ENCODE measurements around the gene GPRC5A.

Gene GPRC5A

DNA sequence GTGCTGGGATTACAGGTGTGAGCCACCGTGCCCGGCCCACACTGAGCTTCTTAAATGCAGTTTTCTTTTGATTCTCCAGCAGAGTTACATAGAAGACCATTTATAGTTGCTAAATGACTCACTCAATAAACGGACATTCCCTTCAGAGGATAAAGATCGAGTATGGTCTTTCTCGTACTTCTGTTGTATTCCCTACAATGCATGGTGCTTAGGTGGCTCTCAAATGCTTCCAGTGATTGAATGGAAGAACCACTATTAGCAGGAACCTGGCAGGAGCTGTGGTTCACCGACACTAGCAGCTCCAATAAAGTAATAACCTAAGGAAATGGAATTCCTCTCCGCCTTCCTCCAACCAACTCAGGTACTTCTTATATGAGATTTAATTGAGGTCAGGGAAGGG is 3.9 kb upstream of the GPRC5A start:
- DNase-seq = no peak

DNA sequence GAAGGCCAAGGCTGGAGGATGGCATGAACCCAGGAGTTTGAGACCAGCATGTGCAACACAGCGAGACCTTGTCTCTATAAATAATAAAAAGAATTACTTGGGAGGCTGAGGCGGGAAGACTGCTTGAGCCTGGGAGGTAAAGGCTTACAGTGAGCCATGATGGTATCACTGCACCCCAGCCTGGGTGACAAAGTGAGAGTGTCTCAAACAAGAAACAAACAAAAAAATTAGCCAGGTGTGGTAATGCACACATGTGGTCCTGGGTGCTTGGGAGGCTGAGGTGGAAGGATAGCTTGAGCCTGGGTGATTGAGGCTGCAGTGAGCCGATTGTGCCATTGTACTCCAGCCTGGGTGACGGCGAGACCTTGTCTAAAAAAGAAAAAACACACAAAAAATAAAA is 1.7 kb upstream of the GPRC5A start:
- no peak for DNase-seq

DNA sequence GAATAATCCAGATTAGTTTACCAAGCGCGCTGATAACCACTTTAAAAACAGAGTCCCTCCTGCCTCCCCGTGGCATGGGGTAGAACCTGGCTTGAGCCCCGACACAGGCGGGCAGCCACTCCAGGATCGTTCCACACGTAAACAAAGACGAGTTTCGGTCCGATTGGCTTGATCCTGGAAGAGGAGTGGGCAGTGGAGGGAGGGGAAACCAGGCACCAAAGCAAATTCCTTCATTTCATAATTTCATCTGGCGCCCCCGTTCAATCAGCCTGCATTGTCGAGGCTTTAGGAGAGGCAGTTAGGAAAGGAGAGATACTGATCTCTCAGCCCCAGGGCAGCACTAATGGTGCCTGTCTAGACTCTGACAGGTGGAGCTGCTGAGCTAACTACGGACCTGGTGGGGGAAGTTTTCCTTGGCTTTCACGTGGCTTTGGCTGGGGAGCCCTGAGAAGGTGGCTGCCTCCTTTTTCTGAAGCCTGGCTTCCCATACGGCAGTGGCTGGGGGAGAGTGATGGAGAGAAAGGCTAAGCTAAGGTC is 751 bp upstream of the GPRC5A start:
- peak; percentile 52 for DNase-seq

DNA sequence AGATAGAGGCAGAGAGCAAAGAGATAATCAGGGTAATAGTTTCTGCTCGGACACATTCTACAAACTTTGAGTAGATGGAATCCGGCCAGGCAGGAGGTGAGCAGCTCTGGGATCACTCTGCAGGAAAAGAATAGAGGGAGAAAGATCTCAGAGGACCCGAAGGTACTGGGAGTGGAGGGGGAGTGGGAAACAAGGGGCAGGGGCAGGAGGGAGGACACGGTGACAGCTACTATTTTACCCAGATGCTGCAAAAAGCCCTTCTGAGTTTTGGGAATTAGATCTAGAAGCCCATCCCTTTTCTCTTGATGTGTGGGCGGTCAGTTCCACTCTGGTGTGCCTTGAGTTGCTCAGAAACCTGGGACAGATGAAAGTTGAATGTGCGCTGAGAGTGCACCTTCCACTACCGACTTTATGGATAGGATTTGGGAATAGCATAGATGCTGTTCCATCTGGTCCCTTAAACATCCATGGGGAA is 556 bp downstream of the GPRC5A start:
- no peak for DNase-seq

GRCh38 chr12:12892681-12893141 is 1.3 kb downstream of the GPRC5A start:
- DNase-seq = no peak

DNA sequence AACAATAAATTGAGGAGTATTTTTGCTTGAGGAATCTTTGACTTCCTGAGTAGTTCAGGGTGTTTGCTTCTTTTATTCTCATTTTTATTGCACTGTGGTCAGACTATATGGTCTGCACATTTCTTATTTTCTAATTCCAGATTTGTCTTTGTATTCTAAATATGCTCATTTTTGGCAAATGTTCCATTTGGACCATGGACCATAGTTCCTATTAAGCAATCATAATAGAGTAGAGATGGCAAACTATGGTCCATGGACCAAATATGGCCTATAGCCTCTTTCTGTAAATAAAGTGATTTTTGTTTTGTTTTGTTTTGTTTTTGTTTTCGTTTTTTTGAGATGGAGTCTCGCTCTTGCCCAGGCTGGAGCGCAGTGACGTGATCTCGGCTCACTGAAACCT is 2.1 kb downstream of the GPRC5A start:
- no peak for DNase-seq

DNA sequence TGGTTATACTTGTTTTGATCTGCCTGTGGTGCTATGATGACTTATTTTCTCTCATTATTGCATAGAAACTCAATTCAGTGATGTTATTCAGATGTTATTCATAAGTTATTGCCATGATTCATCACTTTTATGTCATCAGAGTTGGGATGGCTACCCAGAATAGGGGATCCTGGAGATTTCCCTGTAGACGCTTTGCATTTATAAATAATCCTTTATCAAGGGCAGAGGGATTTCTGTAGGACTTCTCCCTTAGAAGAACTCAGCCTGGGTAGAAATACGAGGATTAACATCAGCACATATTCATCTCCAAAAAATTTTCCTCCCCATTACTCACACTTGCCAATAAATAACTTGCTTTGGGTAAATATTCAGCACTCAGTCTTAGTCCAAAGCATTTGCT is 4.9 kb downstream of the GPRC5A start:
- DNase-seq = peak; percentile 94

- DNase-seq = no peak
Measured at GRCh38 chr12:12897302-12897701, 5.9 kb downstream of the GPRC5A start.

DNA sequence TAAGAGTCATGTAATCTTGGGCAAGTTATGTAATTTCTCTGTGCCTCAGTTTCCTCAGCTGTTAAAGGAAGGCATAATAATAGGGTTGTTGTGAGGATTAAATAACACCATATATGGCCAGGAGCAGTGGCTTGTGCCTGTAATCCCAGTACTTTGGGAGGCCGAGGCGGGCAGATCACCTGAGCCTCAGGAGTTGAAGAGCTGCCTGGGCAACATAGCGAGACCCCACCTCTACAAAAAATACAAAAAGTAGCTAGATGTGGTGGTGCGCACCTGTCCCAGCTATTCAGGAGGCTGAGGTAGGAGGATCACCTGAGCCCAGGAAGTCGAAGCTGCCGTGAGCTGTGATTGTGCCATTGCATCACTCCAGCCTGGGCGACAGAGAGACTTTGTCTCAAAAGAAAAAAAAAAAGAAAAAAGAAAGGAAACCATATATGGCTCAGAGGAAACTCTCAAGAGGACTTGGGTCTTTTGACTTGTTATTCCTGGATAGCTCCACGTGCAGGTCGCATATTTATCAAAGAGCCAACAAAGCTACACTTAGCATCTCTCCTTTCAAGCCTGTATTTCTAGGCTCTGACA is 6.9 kb downstream of the GPRC5A start:
- DNase-seq = no peak

DNA sequence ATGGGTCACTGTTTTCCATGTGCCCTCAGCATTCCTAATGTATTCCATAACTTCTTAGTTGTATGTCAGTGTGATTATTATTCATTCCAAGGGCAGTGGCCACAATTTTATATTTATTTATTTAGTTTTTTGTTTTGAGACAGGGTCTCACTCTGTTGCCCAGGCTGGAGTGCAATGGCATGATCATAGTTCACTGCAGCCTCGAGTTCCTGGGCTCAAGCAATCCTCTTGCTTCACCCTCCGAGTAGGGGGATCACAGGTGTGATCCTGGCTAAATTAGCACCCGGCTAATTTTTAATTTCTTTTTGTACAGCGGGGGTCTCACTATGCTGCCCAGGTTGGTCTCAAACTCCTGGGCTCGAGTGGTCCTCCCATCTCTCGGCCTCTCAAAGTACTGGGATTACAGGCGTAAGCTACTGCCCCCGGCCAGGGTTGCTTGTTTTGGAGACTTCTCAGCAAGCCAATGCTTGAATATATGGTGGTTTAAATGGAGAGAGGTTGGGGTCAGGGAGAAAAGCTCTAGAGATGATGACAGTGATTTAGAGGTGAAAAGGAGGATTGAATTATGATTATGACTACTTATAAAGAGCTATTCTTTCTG is 7.6 kb downstream of the GPRC5A start:
- no peak for DNase-seq

DNA sequence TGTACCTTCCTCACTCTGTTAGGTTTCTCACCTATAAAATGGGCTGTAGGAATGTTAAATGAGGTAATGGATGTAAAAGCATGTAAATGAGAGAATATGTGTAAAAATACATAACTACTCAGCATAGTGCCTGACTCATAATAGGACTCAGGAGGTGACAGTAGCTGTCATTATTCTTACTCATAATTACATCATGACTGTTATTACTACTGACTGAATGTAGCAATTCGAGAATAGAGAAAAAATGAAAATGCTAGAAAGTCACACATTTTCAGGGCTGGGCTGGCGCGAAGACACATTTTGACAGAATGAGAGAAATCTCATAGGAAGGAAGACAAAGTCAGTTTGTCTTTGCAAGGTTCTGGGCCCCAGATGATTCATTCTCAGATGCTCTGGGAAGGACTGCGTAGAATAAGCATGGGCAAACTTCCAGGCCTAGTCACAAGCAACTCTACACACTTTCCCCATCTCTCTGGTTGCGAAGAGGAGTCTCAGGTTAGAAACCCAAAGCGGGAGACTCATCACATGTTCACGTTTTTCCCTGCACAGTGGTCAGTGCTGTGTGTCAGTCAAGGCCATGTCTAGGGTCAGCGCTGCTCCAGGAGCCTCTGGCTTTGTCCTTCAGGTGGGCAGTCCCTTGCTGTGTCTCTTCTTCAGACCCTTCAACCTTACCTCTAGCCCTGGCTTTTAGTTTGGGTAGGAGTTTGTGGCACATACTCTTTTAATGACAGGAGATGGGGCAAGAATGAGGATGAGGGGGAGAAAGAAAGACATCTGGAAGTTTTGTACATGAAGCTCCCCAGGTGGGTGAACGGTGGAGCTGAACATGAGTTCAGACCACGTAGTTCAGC is 8.4 kb downstream of the GPRC5A start:
- DNase-seq = peak; percentile 96

- no peak for DNase-seq
Measured at GRCh38 chr12:12900786-12901157, 9.4 kb downstream of the GPRC5A start.

DNA sequence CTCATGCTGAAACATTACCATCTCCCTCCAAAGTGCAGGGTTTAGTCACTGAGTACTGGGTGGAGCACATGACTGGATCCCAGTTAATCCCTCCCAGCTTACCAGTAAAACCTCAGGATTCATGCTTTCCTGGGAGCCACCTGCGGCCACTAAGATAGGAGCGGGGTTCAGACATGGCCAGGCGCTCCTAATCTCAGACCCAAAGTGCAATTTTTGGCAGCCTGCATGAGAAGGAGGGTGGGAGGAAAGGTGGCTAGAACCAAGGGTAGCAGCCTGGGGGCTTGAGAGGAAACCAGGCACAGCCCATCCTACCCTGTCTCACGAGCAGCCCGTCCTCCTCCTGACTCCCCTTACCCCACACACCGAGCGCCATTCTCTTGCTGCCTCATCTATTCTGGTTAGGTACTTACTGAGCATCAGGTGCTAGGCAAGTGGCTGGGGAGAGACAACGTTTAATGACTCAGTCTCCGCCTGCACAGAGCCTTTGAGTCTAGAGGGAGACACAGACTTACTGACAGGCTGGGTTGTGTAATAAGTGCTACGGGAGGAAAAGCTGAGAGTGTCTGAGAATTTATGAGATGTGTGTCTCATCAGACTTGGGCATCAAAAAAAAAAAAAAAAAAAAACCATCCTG is 9.9 kb downstream of the GPRC5A start:
- peak; percentile 95 for DNase-seq

- peak; percentile 80 for DNase-seq
Measured at GRCh38 chr12:12902036-12902435, 10.7 kb downstream of the GPRC5A start.

DNA sequence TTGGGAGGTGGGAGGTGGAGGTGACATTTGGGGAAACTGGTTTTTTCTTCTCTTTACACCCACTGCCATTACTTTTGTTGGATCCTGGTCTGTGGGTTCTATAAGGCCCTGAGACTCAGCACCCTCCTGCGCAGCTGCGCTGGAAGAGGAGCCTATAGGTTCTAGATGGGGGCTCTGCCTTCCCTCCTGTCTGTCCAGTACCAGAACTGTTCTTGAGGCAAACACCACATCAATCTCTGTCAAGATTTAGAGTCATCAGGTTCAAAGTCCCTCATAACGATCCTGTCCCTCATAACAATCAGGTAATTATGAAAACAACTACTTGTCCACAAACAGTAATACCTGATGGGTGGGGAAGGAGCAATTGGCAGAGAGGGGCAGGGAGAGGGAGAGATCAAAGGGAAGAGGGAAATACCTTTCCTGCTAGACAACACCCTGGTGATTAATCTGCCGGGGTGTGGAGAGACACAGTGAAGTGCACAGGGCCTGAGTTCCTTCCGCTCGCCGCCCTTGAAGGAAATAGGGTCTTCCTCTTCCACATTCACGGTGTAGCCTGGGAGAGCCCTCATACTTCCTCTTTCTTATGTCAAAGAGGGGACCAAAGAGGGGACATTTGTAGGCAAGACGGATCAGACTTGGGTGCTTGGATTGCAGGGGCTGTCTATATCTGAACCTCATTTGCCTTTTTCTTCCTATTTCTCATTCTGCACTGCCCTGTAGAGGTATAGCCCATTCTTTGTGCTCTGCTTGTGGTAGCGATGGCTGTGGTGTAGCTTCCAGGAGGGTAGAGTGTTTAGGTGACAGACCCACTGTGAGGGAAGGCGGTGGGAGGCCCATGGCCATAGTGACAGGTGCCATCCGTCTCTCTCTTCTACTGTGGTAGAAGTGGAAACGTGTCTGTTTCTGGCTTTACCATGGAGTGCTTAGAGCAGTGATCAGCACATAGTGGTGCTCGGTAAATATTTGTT is 12.6 kb downstream of the GPRC5A start:
- no peak for DNase-seq

DNA sequence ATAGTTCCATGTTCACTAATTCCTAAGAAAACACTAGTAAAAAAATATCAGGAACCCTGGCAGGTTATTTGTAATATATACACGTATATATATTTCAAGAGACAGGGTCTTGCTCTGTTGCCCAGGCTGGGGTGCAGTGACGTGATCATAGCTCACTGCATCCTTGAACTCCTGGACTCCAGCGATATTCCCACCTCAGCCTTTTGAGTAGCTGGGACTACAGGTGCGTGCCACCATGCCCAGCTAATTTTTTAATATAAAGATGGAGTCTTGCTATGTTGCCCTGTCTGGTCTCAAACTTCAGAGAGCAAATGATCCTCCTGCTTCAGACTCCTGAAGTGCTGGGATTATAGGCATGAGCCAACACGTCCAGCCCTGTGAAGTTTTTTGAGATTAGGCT is 16.2 kb downstream of the GPRC5A start:
- DNase-seq = no peak

- DNase-seq = no peak
Measured at GRCh38 chr12:12908252-12908651, 16.9 kb downstream of the GPRC5A start.

DNA sequence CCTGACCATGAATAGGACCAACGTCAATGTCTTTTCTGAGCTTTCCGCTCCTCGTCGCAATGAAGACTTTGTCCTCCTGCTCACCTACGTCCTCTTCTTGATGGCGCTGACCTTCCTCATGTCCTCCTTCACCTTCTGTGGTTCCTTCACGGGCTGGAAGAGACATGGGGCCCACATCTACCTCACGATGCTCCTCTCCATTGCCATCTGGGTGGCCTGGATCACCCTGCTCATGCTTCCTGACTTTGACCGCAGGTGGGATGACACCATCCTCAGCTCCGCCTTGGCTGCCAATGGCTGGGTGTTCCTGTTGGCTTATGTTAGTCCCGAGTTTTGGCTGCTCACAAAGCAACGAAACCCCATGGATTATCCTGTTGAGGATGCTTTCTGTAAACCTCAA is 17.3 kb downstream of the GPRC5A start:
- DNase-seq = no peak

DNA sequence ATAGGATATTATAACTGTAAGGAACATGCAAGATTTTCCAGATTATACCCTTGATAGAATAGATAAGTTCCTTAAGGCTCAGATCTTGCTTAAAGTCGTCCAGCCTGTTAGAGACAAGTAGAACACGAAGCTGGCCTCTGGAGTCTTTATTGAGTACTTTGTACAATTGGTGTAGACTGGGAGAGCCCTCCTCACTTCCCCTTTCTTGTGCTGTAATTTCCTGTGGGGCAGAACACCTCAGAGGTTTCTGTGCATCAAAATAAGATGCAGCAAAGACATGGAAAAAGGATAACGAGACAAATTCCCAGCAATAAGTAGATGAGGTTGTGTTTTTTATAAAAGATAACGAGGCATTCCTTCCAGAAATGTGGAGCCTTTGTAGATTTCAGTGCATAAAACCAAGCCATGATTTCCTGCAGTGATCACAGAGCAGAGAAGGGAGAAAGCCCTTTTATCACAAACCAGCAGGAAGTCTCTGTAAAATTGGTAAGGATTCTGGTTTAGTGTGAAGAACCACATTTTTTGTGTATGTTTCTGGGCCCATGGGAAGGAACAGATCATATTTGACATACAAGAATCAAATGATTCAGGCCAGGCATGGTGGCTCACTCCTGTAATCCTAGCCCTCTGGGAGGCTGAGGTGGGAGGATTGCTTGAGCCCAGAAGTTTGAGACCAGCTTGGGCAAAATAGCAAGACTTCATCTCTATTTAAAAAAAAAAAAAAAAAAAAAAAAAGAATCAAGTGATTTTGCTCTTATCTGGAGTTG is 18.0 kb downstream of the GPRC5A start:
- no peak for DNase-seq

- no peak for DNase-seq
Measured at GRCh38 chr12:12909995-12910420, 18.6 kb downstream of the GPRC5A start.

GRCh38 chr12:12912711-12913110 is 21.3 kb downstream of the GPRC5A start:
- no peak for DNase-seq

Data from fibroblast of skin of right quadriceps (primary cell).